OCI-LY7 (cell line): Measurements from ENCODE around the gene RUVBL1. TPM values are rescaled to one million over a fixed set of nuclear protein-coding genes. Genes with fewer than 3 reads are reported as not detected.

Source experiments
- BruUV-seq: library from RNA; stranded (reverse); fragments of 400-500 nt; replicated peaks from 2 replicates; lab custom pipeline; 2021; lab: Mats Ljungman, UMichigan
- CTCF ChIA-PET: fragments of 300-600 bp; sonication (Branson Sonifier 250); formaldehyde crosslinking; loops from one replicate; lab custom pipeline; 2022; ENCODE audit warnings: antibody characterized with exemption; ENCODE audit not compliant: unreplicated experiment; lab: Charles Lee
- POLR2A ChIA-PET: fragments of 300-600 bp; sonication (Branson Sonifier 250); formaldehyde crosslinking; loops from one replicate; lab custom pipeline; 2022; ENCODE audit warnings: antibody characterized with exemption; lab: Charles Lee
- DNase-seq: peaks from one replicate; pipeline ENCODE4 v3.0.0-alpha.2; 2015; ENCODE audit warnings: low spot score
- H2AFZ ChIP-seq: fragments of 200-600 bp; sonication (generic), shearing (Covaris generic); 2 replicates; pipeline ENCODE4 v1.6.1; 2014; ENCODE audit warnings: mild to moderate bottlenecking, antibody characterized with exemption, low read length, moderate library complexity
- H3K27ac ChIP-seq: fragments of 200-600 bp; sonication (generic); 2 replicates; pipeline ENCODE4 v1.5.1; 2014; ENCODE audit warnings: mixed run types, low read depth, mild to moderate bottlenecking, moderate library complexity, low read length, inconsistent platforms; ENCODE audit not compliant: poor library complexity, severe bottlenecking
- H3K36me3 ChIP-seq: fragments of 200-600 bp; sonication (generic); 2 replicates; pipeline ENCODE4 v1.6.1; 2014; ENCODE audit warnings: mild to moderate bottlenecking, antibody characterized with exemption, low read length, moderate library complexity, mixed read lengths; ENCODE audit not compliant: insufficient read depth
- H3K4me1 ChIP-seq: fragments of 200-600 bp; sonication (generic); 2 replicates; pipeline ENCODE4 v1.5.1; 2014; ENCODE audit warnings: mild to moderate bottlenecking, low read length; ENCODE audit not compliant: insufficient read depth, poor library complexity, severe bottlenecking
- H3K4me2 ChIP-seq: fragments of 200-600 bp; sonication (generic); 2 replicates; pipeline ENCODE4 v1.6.1; 2014; ENCODE audit warnings: mild to moderate bottlenecking, low read length
- H3K4me3 ChIP-seq: fragments of 200-600 bp; sonication (generic); 2 replicates; pipeline ENCODE4 v1.5.1; 2014; ENCODE audit warnings: mild to moderate bottlenecking, low read depth, low read length; ENCODE audit not compliant: poor library complexity, severe bottlenecking
- H3K79me2 ChIP-seq: fragments of 200-600 bp; sonication (generic); 2 replicates; pipeline ENCODE4 v1.6.1; 2016; ENCODE audit warnings: low read depth, mild to moderate bottlenecking, low read length, moderate library complexity, mixed read lengths; ENCODE audit not compliant: insufficient read depth
- H3K9me2 ChIP-seq: fragments of 200-600 bp; sonication (generic); 2 replicates; pipeline ENCODE4 v1.6.1; 2016; ENCODE audit warnings: mild to moderate bottlenecking, low read length, mixed read lengths; ENCODE audit not compliant: insufficient read depth
- H3K9me3 ChIP-seq: fragments of 200-600 bp; sonication (generic); 2 replicates; pipeline ENCODE4 v1.6.1; 2014; ENCODE audit warnings: mild to moderate bottlenecking, mixed run types, low read length, mixed read lengths
- H4K20me1 ChIP-seq: fragments of 200-600 bp; sonication (generic); 2 replicates; pipeline ENCODE4 v1.6.1; 2014; ENCODE audit warnings: mild to moderate bottlenecking, antibody characterized with exemption, low read length, moderate library complexity, mixed read lengths; ENCODE audit not compliant: insufficient read depth
- EZH2phosphoT487 ChIP-seq: fragments of 200-600 bp; sonication (generic); IDR thresholded peaks from 2 replicates; pipeline ENCODE4 v1.6.1; 2018; ENCODE audit warnings: low read depth, borderline replicate concordance, mild to moderate bottlenecking, mixed run types, antibody characterized with exemption, low read length, moderate library complexity, mixed read lengths
- intact Hi-C: fragments of 100-400 bp; cut with micrococcal nuclease; formaldehyde crosslinking; loops from one replicate; pipeline ENCODE4 v1.10.0; 2022; ENCODE audit not compliant: unreplicated experiment
- total RNA-seq, 2 experiments: library from RNA; depleted of rRNA in 1 of 2; stranded (reverse); fragments of >200 nt in 1 of 2; shearing (Covaris generic) in 1 of 2; gene quantifications; 2 replicates each; pipeline ENCODE4 v1.2.3, GENCODE V29; 2014 to 2022
- TF ChIP-seq, protein P1 (sequence below): fragments of 200-600 bp; sonication (generic); conservative IDR thresholded peaks from 2 replicates; pipeline ENCODE4 v1.5.1; 2014; ENCODE audit warnings: mild to moderate bottlenecking, antibody characterized with exemption, low read length, moderate library complexity, mixed read lengths

Gene RUVBL1
- total RNA-seq, 2 experiments from 2014 or later, result 91.4 to 103 TPM

DNA sequence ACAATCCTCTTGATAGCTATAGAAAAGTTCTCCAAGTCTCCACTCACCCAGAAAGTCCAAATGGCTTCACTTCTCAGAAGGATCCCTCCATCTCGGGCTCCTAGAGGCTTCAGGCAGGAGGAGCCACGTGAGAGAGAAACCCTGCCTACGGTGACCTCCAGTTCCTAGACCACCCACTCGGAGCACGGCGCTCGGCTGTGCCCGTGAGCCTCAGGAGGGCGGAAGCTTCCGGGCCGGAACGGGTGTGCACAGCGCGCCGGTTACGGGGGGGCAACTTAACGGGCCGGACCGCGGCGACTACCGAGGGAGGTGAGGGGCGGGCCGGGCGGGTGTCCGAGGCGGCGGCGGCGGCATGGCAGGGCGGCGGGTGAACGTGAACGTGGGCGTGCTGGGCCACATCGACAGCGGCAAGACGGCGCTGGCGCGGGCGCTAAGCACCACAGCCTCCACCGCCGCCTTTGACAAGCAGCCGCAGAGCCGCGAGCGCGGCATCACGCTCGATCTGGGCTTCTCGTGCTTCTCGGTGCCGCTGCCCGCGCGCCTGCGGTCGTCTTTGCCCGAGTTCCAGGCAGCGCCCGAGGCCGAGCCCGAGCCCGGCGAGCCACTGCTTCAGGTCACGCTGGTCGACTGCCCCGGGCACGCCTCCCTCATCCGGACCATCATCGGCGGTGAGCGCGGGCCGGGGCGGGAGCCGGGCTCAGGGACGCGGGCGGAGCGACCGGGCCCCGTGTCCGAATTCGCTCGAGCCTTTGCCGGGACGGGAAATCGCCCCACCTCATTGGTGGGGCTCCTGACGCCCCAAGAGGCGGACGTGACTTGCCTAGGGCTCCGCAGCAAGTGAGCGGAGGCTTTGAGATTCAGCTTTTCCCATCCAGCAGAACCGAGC, 29.8 kb upstream of the RUVBL1 start, which contains the start of gene EEFSEC:
Gene EEFSEC (plus strand): TSS at position 326 of the 886 bp plus-strand sequence. CDS start 27 bp downstream, at position 353.
- peaks cover 8% of the 10 kb centered on the region for H3K4me1 ChIP-seq
- H4K20me1 ChIP-seq, result no peaks in the 10 kb centered on the region
- H3K4me2 ChIP-seq, result peak within 1 kb of the TSS; percentile 86
- peak; percentile 90 for DNase-seq
- no peaks in the 10 kb centered on the region for H3K9me2 ChIP-seq
- peak within 1 kb of the TSS; percentile 62 for H3K27ac ChIP-seq
- H3K4me3 ChIP-seq, result peak within 1 kb of the TSS; percentile 92
- POLR2A ChIA-PET, result interaction anchor here (0.6 to 2.9 kb wide), 7 partner anchors 9 to 527 kb away, joined by 3 to 19 read pairs (median 4); partner anchors contain the start of gene RUVBL1
- H2AFZ ChIP-seq, result peak within 1 kb of the TSS; percentile 74
- H3K79me2 ChIP-seq, result peaks cover 21% of the 10 kb centered on the region
- CTCF ChIA-PET, result interaction anchor here (0.6 to 0.7 kb wide), 2 partner anchors 39 to 592 kb away, joined by 3 read pairs; no protein-coding TSS in a partner anchor
- no TSS peak for BruUV-seq
- no peaks in the 10 kb centered on the region for H3K9me3 ChIP-seq
- intact Hi-C loops, result loop anchor here (1.0 kb wide), 1 partner anchor 30 kb away; the partner anchor contains the start of gene RUVBL1
- TF ChIP-seq EZH2phosphoT487, result no peak
- TF ChIP-seq, protein P1, sequence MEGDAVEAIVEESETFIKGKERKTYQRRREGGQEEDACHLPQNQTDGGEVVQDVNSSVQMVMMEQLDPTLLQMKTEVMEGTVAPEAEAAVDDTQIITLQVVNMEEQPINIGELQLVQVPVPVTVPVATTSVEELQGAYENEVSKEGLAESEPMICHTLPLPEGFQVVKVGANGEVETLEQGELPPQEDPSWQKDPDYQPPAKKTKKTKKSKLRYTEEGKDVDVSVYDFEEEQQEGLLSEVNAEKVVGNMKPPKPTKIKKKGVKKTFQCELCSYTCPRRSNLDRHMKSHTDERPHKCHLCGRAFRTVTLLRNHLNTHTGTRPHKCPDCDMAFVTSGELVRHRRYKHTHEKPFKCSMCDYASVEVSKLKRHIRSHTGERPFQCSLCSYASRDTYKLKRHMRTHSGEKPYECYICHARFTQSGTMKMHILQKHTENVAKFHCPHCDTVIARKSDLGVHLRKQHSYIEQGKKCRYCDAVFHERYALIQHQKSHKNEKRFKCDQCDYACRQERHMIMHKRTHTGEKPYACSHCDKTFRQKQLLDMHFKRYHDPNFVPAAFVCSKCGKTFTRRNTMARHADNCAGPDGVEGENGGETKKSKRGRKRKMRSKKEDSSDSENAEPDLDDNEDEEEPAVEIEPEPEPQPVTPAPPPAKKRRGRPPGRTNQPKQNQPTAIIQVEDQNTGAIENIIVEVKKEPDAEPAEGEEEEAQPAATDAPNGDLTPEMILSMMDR, result 0 out of 2 replicates have a peak, but pooled peaks have one; percentile 23
- peaks cover 30% of the 10 kb centered on the region for H3K36me3 ChIP-seq

DNA sequence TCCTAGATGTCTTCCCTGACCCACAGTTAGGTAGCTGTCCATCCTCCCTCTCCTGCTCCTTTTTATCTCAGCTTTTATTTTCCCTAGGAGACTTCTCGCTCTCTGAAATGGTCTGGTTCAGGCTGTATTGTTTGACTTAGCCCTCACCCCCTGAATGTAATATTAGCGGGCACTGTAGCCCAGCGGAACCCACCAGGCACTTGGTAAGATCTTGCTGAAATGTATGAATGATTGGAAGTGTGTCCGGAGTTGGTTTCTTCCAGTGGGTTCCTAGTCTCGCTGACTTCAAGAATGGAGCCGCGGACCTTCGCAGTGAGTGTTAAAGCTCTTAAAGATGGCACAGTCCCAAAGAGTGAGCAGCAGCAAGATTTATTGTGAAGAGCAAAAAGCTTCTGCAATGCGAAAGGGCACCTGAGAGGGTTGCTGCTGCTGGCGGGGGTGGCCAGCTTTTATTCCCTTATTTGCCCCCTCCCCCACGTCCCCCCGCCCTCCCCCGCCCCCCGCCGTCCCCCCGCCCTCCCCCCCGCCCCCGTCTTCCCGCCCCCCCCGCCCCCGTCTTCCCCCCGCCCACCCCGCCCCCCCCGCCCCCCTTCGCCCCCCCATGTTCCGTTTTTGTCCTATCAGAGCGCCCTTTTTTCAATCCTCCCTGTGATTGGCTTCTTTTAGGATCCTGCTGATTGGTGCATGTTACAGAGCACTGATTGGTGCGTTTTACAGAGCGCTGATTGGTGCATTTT, 29.0 kb upstream of the RUVBL1 start:
- TF ChIP-seq, protein P1, result no peak
- TF ChIP-seq EZH2phosphoT487, result no peak
- intact Hi-C loops, result loop anchor here (1.0 kb wide), 1 partner anchor 29 kb away; the partner anchor contains the start of gene RUVBL1
- no TSS peak for BruUV-seq

More for the DNA sequence above, 29.0 kb upstream of the RUVBL1 start:
- peak; percentile 83 for DNase-seq
- ChIA-PET POLR2A (interaction anchor here (2.7 to 2.9 kb wide), 2 partner anchors 8 to 30 kb away, joined by 8 to 19 read pairs; partner anchors contain the start of gene RUVBL1), CTCF (interaction anchor here (0.6 kb wide), 1 partner anchor 591 kb away, joined by 3 read pairs; no protein-coding TSS in a partner anchor)
- H3K9me2 ChIP-seq, result no peaks in the 10 kb centered on the region
- H3K4me3 ChIP-seq, result peak overlapping the region; percentile 92
- H3K79me2 ChIP-seq, result peaks cover 21% of the 10 kb centered on the region
- H3K4me2 ChIP-seq, result peak overlapping the region; percentile 86
- H3K9me3 ChIP-seq, result no peaks in the 10 kb centered on the region
- peaks cover 23% of the 10 kb centered on the region for H3K36me3 ChIP-seq
- H4K20me1 ChIP-seq, result no peaks in the 10 kb centered on the region
- peak overlapping the region; percentile 62 for H3K27ac ChIP-seq
- H3K4me1 ChIP-seq, result peaks cover 8% of the 10 kb centered on the region
- H2AFZ ChIP-seq, result peak overlapping the region; percentile 50
